Glutamatergic neuron (in vitro differentiated cells): ENCODE measurements around the gene PNN. TPM values are rescaled to one million over a fixed set of nuclear protein-coding genes. Genes with fewer than 3 reads are reported as not detected.
A peak's percentile ranks its signal among the peaks of the same experiment; 100 is the strongest.
"Not testable (repeated sequence)": the region's sequence is repeated elsewhere in the genome, so short reads cannot be mapped to it uniquely, and the experiment has no call there.

ENCODE experiments used
- DNase-seq: peaks from one replicate; pipeline ENCODE4 v3.0.0; 2022
- H3K27ac Mint-ChIP-seq: one replicate; pipeline ENCODE4 v1.8.0; 2020; ENCODE audit warnings: mild to moderate bottlenecking, mixed read lengths, inconsistent platforms; ENCODE audit not compliant: unreplicated experiment
- H3K27me3 Mint-ChIP-seq: one replicate; pipeline ENCODE4 v1.8.0; 2020; ENCODE audit warnings: mild to moderate bottlenecking, moderate library complexity, mixed read lengths, inconsistent platforms; ENCODE audit not compliant: unreplicated experiment
- H3K36me3 Mint-ChIP-seq: one replicate; pipeline ENCODE4 v1.8.0; 2020; ENCODE audit warnings: mild to moderate bottlenecking, mixed read lengths, inconsistent platforms; ENCODE audit not compliant: unreplicated experiment
- H3K4me1 Mint-ChIP-seq: one replicate; pipeline ENCODE4 v1.8.0; 2020; ENCODE audit warnings: mild to moderate bottlenecking, low read depth, mixed read lengths, inconsistent platforms; ENCODE audit not compliant: unreplicated experiment
- H3K4me3 Mint-ChIP-seq: one replicate; pipeline ENCODE4 v1.8.0; 2020; ENCODE audit warnings: mild to moderate bottlenecking, mixed read lengths, inconsistent platforms; ENCODE audit not compliant: unreplicated experiment
- H3K9me3 Mint-ChIP-seq: one replicate; pipeline ENCODE4 v1.8.0; 2020; ENCODE audit warnings: mild to moderate bottlenecking, moderate library complexity, mixed read lengths, inconsistent platforms; ENCODE audit not compliant: unreplicated experiment
- total RNA-seq: library from RNA; stranded (reverse); fragmentation: NEBNext Ultra II Directional; extraction: Animal tissue kit (Norgen Biotek cat#: 25700); gene quantifications from one replicate; pipeline ENCODE4 v1.2.1, GENCODE V29; 2021; ENCODE audit not compliant: unreplicated experiment
- TF ChIP-seq, protein P1 (sequence below): fragments of 200-600 bp; sonication (generic); IDR thresholded peaks from one replicate; pipeline ENCODE4 v1.5.0; 2021; ENCODE audit not compliant: partially characterized antibody, unreplicated experiment

Gene PNN
- total RNA-seq, 1 donor from 2014 or later, result 102 TPM

DNA sequence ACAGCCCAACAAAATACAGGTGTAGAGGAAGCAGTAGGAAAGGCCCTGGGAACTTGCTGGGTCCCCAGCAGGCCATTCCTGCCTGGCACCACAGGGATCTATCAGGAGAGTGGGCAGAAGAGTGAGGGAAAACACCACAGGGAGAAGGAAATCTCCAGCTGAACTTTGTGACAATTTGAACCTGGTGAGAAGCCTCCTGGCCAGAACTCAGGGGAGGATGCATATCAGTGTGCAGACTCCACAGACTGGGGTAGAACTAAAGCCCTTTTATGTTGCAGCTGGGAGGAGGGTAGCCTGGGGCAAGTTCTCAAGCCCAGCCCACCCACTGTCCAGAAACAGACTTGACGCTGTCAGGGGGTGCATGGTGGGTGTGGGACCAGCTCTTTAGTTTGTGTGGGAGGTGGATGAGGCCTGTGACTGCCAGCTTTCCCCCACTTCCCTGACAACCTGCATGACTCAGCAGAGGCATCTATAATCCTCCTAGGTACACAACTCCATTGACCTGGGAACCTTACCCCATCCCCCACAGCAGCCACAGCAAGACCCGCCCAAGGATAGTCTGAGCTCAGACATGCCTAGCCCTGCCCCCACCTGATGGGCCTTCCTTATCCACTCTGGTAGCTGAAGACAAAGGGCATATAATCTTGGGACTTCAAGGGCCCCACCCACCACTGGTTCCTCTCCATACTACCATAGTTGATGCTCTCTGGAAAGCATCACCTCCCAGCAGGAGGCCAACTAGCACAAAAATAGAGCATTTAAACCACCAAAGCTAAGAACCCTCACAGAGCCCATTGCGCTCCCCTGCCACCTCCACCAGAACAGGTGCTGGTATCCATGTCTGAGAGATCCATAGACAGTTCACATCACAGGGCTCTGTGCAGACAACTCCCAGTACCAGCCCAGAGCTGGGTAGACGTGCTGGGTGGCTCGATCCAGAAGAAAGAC is 28.9 kb downstream of the PNN start:
- no peak overlapping the region for H3K27ac Mint-ChIP-seq
- no peaks in the 10 kb centered on the region for H3K4me1 Mint-ChIP-seq
- H3K27me3 Mint-ChIP-seq, result no peaks in the 10 kb centered on the region
- H3K36me3 Mint-ChIP-seq, result no peaks in the 10 kb centered on the region
- DNase-seq, result no peak
- TF ChIP-seq, protein P1, sequence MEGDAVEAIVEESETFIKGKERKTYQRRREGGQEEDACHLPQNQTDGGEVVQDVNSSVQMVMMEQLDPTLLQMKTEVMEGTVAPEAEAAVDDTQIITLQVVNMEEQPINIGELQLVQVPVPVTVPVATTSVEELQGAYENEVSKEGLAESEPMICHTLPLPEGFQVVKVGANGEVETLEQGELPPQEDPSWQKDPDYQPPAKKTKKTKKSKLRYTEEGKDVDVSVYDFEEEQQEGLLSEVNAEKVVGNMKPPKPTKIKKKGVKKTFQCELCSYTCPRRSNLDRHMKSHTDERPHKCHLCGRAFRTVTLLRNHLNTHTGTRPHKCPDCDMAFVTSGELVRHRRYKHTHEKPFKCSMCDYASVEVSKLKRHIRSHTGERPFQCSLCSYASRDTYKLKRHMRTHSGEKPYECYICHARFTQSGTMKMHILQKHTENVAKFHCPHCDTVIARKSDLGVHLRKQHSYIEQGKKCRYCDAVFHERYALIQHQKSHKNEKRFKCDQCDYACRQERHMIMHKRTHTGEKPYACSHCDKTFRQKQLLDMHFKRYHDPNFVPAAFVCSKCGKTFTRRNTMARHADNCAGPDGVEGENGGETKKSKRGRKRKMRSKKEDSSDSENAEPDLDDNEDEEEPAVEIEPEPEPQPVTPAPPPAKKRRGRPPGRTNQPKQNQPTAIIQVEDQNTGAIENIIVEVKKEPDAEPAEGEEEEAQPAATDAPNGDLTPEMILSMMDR, result no peak
- no peaks in the 10 kb centered on the region for H3K9me3 Mint-ChIP-seq
- no peak overlapping the region for H3K4me3 Mint-ChIP-seq

DNA sequence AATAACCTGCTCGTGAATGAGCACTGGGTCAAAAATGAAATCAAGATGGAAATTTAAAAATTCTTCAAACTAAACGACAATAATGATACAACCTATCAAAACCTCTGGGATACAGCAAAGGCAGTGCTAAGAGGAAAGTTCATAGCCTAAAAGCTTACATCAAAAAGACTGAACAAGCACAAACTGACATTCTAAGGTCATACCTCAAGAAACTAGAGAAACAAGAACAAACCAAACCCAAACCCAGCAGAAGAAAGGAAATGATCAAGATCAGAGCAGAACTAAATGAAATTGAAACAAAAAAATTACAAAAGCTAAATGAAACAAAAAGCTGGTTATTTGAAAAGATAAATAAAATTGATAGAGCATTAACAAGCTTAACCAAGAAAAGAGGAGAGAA is 32.4 kb downstream of the PNN start:
- not testable (repeated sequence) for H3K27me3 Mint-ChIP-seq, H3K9me3 Mint-ChIP-seq, H3K4me3 Mint-ChIP-seq, H3K27ac Mint-ChIP-seq, DNase-seq, H3K4me1 Mint-ChIP-seq, H3K36me3 Mint-ChIP-seq

DNA sequence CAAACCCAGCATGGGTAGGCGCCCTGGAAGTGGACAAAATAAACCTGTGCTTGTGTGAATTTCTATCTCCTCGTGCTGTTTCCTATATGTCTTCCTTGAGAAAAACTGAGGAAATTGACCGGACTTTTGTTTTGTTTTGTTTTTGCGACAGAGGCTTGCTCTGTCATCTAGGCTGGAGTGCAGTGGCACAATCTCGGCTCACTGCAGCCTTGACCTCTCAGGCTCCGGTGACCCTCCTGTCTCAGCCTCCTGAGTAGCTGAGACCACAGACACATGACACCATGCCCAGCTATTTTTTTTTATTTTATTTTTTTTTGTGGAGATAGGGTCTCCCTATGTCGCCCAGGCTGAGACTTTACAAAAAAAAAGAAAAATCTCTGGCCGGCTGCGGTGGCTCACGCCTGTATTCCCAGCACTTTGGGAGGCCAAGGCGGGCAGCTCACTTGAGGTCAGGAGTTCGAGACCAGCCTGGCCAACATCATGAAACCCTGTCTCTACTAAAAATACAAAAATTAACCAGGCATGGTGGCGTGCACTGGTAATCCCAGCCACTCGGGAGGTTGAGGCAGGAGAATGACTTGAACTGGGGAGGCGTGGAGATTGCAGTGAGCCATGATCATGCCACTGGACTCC is 36.2 kb downstream of the PNN start:
- peaks cover 8% of the 10 kb centered on the region for H3K4me1 Mint-ChIP-seq
- no peak overlapping the region for H3K4me3 Mint-ChIP-seq
- H3K9me3 Mint-ChIP-seq, result no peaks in the 10 kb centered on the region
- TF ChIP-seq, protein P1, result no peak
- no peak overlapping the region for H3K27ac Mint-ChIP-seq
- no peak for DNase-seq
- no peaks in the 10 kb centered on the region for H3K27me3 Mint-ChIP-seq
- no peaks in the 10 kb centered on the region for H3K36me3 Mint-ChIP-seq

DNA sequence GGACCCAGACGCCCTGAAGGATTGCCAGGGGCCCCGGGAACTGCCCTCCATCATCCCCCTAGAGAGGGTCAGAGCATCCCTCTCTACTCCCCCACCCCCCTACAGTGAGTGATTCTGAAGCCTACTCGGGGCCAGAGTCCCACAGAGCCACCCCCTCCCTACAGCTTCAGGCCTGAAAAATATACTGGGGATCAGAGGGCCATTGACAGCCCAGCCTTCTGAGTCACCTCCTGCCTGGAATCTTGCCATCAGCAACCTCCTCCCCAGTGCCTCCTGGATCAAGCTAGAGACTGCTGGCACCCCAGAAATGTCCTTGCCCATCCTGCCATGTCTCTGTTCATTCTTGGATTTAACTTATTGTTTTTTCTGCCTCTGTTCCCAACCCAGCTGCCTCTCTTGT is 37.0 kb downstream of the PNN start:
- no peak overlapping the region for H3K4me3 Mint-ChIP-seq
- no peaks in the 10 kb centered on the region for H3K36me3 Mint-ChIP-seq
- peak overlapping the region; percentile 28 for H3K27ac Mint-ChIP-seq
- peaks cover 8% of the 10 kb centered on the region for H3K4me1 Mint-ChIP-seq
- TF ChIP-seq, protein P1, result no peak
- DNase-seq, result no peak
- no peaks in the 10 kb centered on the region for H3K9me3 Mint-ChIP-seq
- no peaks in the 10 kb centered on the region for H3K27me3 Mint-ChIP-seq

DNA sequence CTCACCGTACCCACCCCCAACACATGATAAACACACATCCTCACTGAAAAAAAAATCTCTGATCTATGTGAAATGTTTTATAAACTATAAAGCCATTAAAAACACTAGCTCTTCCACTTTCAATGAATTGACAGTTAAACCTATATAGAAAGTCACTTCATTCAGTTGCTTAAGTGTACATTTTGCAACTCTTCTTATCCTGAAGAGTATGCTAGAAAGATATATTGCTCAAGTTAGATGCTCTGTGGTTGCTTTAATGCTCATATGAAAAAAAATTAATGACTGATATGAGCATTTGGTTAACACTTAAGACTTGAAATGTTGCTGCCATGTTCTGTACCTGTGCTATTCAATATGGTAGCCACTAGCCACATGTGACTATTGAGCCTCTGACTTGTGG is 37.6 kb downstream of the PNN start:
- H3K27ac Mint-ChIP-seq, result no peak overlapping the region
- no peaks in the 10 kb centered on the region for H3K36me3 Mint-ChIP-seq
- peak overlapping the region; percentile 6 for H3K4me3 Mint-ChIP-seq
- no peaks in the 10 kb centered on the region for H3K27me3 Mint-ChIP-seq
- no peaks in the 10 kb centered on the region for H3K9me3 Mint-ChIP-seq
- H3K4me1 Mint-ChIP-seq, result peaks cover 8% of the 10 kb centered on the region
- DNase-seq, result no peak
- TF ChIP-seq, protein P1, result no peak
